HG03064 (cell line): Measurements from ENCODE around the gene STX11.

Experiments used
- ATAC-seq: cut with Tn5 transposase; IDR thresholded peaks from one replicate; pipeline ENCODE4 v1.9.1; 2021; ENCODE audit warnings: low read depth; ENCODE audit not compliant: unreplicated experiment

STX11 gene

GRCh38 chr6:144140867-144141266 lies 9.4 kb upstream of the STX11 start:
- peak; percentile 85 for ATAC-seq

- ATAC-seq = no peak
Measured at GRCh38 chr6:144141470-144141869, 8.8 kb upstream of the STX11 start.

- ATAC-seq = no peak
Measured at GRCh38 chr6:144143106-144143505, 7.2 kb upstream of the STX11 start.

- ATAC-seq = no peak
Measured at GRCh38 chr6:144143878-144144277, 6.4 kb upstream of the STX11 start.

- no peak for ATAC-seq
Measured at GRCh38 chr6:144144996-144145395, 5.3 kb upstream of the STX11 start.

GRCh38 chr6:144145541-144145940 lies 4.8 kb upstream of the STX11 start:
- no peak for ATAC-seq

DNA sequence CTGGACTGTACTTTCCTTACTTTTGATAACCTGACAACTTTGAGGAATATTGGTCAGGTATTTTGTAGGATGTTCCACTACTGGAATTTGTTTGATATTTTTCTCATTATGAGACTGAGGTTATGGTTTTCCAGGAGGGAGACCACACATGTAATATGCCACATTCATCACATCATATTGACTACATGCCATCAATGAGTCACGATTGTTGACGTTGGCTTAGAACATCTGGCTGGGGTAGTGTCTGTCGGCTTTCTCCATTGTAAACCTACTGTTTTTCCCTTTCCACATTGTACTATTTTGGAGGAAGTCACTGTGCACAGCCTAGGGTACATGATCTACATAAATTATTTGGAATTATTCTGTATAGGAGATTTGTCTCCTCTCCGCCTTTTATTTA lies 1.4 kb upstream of the STX11 start:
- no peak for ATAC-seq

DNA sequence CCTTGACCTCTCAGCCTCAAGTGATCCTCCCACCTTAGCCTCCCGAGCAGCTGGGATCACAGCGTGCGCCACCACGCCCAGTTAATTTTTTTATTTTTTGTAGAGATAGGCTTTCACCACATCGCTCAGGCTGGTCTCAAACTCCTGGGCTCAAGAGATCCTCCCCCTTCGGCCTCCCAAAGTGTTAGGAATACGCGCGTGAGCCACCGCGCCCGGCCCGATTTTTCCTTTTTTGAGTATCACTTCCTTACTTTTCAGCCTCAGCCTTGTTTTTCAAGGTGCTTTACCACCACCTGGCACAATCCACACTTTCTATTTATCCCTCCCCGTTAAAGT lies 791 bp upstream of the STX11 start:
- no peak for ATAC-seq

DNA sequence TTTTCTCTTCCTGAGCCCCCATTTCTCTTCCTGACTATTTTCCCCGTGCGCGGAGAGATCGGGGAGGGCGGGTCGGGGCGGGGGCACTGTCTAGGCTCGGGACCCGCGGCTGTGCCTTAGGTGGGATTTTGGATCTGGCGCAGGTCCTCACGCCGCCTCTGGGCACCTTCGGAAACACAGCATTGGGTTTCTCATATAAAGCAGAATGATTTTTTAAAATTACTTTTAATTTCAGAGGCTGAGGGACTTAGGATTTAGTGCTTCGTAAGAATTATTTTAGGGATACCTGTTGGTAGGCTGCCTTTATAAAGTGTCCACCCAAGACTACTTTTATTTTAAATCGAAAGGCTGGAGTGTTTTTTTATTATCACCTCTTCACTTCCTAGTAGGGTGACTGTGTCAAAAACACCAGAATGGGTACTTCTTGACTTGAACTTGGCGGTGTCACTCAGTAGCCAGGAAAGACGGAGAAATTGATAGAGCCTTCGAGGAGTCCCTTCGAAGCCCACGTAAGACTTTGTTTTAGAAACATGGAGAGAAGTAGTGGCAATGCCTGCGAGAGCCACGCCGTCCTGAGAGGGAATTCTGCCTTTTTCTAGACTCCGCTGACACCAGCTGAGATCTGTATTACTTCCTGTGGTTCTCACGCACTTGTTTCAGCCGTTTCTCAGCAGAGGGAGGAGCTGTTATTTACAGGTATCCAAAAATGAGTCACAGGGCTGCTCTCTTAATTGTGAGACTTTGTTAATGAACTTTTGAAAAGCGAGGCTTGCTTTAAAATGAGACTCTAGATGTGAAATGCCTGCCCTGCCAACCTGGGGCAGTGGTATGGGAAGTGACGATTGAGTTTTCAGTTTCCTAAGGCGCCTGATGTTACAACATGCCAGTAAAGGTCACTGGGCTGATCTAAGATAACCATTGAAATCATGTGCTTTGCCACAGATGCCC lies 667 bp downstream of the STX11 start:
- ATAC-seq = peak; percentile 52

DNA sequence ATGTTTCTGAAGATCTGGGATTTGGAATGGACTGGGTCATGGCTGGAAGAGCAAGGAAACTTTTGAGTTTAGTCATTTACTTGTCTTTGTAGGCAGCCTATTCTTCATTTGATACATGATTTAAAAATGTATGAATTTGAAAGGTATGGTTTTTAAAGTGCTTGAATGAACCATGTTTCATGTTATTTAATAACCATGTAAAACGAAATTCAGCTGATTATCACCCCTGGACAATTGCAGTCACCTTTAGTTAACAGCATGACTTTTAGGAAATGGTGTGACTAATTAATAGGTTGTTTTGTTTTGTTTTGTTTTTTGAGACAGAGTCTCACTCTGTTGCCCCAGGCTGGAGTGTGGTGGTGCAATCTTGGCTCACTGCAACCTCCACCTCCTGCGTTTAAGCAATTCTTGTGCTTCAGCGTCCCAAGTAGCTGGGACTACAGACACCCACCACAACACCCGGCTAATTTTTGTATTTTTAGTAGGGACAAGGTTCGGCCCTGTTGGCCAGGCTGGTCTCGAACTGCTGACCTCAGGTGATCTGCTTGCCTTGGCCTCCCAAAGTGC lies 2.1 kb downstream of the STX11 start:
- ATAC-seq = no peak

DNA sequence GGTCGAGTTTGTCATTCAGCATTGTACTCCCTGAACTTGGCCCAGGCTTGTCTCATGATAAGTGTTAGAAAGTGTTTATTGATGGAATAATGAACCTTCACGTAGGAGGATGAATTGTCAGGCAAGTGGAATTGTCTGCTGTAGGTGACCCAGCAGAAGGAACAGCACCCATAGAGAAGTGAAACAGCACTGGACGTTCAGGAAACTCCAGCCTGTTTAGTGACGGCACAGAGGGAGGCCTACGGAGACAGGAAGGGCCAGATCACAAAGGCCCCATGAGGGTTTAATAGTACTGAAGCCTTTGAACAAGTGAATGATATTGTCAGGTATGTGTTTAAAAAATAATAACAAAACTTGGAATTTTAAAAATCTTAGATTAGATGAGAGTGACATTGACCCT lies 2.9 kb downstream of the STX11 start:
- ATAC-seq = no peak

DNA sequence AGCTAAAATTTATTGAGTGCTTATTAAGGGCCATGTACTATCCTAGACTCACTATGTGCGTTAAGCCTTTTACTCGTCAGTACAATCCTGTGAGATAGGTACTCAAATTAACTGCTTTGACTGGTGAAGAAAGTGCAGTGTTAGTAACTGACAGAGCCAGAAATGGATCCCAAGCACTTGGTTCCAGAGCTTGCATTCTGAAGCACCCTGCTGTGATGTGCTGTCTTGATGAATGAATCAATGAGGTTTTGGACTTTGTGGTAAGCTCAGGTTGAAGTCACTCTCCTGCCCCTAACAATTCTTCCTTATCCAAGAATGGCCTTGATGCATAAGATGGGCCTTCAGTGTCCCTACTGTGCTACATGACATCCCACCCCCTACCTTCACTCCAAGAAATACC lies 3.7 kb downstream of the STX11 start:
- no peak for ATAC-seq

DNA sequence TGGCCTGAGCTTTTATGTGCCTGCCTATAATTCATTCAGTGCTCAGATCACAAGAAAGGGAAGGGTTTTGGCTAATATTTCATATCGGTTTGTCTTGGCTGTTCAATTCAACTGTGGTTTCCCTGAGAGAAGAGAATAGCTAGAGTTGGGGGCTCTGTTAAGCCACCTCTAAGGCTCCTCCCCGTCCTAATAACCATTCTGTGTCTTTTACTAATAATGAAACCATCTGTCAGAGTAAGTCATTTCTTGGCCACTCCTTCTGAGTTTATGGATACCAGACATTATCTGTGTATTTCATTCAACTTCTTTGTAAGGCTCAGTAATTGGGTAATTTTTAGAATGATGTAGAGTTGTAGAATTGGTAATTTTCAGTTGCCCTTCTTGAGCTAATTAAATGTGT lies 5.2 kb downstream of the STX11 start:
- ATAC-seq = peak; percentile 48

DNA sequence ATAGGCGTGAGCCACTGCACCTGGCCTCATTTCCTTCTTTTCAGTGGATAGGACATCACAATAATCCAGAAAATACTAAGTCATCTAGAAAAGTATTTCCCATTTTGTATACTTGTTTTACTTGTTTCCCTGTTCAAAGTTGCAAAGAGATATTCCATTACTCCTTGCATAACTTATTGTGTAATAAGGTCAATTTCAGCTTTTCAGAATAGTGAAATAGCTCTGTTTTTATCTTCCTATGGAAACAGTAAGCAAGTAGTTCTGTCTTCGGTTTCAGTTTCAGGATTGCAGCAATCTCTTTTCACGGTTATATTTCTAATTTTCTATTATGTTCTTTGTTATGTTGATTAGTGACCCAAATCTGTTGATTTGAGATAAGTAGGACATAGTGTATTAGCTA lies 6.0 kb downstream of the STX11 start:
- ATAC-seq = no peak

- ATAC-seq = no peak
Measured at GRCh38 chr6:144156991-144157390, 6.7 kb downstream of the STX11 start.

DNA sequence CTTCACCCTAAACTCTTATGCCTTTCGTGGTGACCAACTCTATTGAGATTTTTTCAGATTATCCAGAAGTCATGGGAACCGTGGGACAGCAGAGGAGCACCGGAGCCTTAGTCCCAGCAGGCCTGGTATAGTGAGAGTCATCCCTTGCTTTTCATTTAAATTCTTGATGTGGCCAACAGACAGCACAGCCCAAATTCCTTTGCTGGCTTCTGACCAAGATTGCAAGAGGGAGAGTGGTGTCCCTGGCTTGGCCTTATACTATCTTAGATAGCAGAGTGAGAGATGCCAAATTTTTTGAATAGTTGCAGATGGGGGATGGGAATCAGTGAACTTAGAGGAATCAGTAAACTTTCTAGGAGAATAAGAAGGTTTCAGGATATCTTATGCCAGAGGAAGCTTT lies 7.8 kb downstream of the STX11 start:
- no peak for ATAC-seq

GRCh38 chr6:144159223-144159622 lies 8.9 kb downstream of the STX11 start:
- no peak for ATAC-seq

DNA sequence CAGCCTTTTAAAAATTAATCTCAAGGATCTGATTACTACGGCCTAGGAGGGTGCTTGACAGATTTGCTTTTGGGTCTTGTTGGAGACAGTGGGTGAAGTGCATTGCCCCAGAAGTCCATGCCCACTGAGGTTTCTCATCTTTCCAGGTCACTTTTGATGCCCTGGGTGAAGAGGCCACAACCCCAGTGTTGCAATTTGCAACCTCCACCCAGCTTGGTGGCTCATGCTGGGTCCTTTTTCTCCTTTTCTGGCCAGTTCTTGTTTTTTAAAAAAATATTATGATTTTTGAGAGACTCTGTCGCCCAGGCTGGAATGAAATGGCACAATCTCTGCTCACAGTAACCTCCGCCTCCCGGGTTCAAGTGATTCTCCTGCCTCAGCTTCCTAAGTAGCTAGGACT lies 9.4 kb downstream of the STX11 start:
- no peak for ATAC-seq

- ATAC-seq = no peak
Measured at GRCh38 chr6:144160431-144161005, 10.2 kb downstream of the STX11 start.

DNA sequence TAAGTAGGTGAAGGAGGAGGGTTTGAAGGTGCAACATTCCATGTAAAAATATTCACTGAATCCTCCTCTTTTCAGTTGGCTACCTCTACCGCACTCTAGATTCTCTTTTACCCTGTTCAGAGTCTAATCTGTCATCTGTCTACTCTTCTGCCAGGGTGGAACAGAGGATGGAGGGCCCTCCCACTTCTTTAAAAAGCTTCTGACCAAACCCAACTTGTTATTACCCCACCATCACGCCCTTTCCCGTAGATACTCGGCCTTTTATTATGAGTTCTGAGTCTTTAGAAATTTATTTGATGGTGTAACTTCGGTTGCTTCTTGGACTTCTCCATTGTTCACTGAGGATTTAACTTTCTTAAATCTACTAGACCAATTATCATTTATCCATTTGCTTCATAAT lies 11.7 kb downstream of the STX11 start:
- ATAC-seq = no peak

DNA sequence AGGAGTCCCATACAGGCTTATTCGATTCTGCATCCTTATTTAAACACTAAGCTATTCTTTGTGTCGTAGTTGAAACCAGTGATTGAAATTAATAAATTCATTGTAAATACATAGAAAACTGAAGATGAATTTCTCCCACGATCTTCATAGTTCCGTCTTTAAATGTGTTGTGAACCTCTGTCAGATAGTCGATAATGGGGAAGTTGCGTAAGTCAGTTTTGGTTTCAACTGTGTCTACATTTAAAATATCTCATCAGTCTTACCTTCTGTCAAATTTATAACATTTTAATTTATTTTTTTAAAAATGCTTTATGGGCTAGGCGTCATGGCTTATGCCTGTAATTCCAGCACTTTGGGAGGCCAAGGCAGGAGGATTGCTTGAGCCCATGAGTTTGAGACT lies 12.7 kb downstream of the STX11 start:
- ATAC-seq = peak; percentile 77

- no peak for ATAC-seq
Measured at GRCh38 chr6:144165784-144166183, 15.5 kb downstream of the STX11 start.
